Measurements from ENCODE around the gene G3BP2.
"Not testable (repeated sequence)": the region's sequence is repeated elsewhere in the genome, so short reads cannot be mapped to it uniquely, and the experiment has no call there.

The G3BP2 gene

GRCh38 chr4:75667636-75668035, 5.6 kb downstream of the G3BP2 start:
- not testable (repeated sequence) for H3K9ac ChIP-seq (ENCODE audit: low read length in 2 of 2); H3K27ac ChIP-seq (ENCODE audit: low read length); H3K9me3 ChIP-seq (ENCODE audit: control insufficient read depth in 2 of 2, low read length in 2 of 2); H3K4me1 ChIP-seq (ENCODE audit: control insufficient read depth, insufficient read depth, low read length); H3K36me3 ChIP-seq (ENCODE audit: control insufficient read depth in 2 of 2, insufficient read depth in 2 of 2, low read length in 2 of 2); H3K27me3 ChIP-seq (ENCODE audit: control insufficient read depth in 1 of 2, insufficient read depth in 2 of 2, low read length in 2 of 2); H3K4me3 ChIP-seq (ENCODE audit: low read length in 2 of 2)

GRCh38 chr4:75666299-75666698, 6.9 kb downstream of the G3BP2 start:
- Histone ChIP-seq H3K9ac (ENCODE audit: low read length in 2 of 2) (no peak overlapping the region), H3K36me3 (ENCODE audit: control insufficient read depth in 2 of 2, insufficient read depth in 2 of 2, low read length in 2 of 2) (no peaks in the 10 kb centered on the region), H3K4me1 (ENCODE audit: control insufficient read depth, insufficient read depth, low read length) (no peaks in the 10 kb centered on the region), H3K4me3 (ENCODE audit: low read length in 2 of 2) (no peak overlapping the region), H3K27me3 (ENCODE audit: control insufficient read depth in 1 of 2, insufficient read depth in 2 of 2, low read length in 2 of 2) (no peaks in the 10 kb centered on the region), H3K27ac (ENCODE audit: low read length) (no peak overlapping the region), H3K9me3 (ENCODE audit: control insufficient read depth in 2 of 2, low read length in 2 of 2) (no peaks in the 10 kb centered on the region)

- not testable (repeated sequence) for H3K4me3 ChIP-seq (ENCODE audit: low read length in 2 of 2); H3K27me3 ChIP-seq (ENCODE audit: control insufficient read depth in 1 of 2, insufficient read depth in 2 of 2, low read length in 2 of 2); H3K9me3 ChIP-seq (ENCODE audit: control insufficient read depth in 2 of 2, low read length in 2 of 2); H3K4me1 ChIP-seq (ENCODE audit: control insufficient read depth, insufficient read depth, low read length); H3K36me3 ChIP-seq (ENCODE audit: control insufficient read depth in 2 of 2, insufficient read depth in 2 of 2, low read length in 2 of 2); H3K9ac ChIP-seq (ENCODE audit: low read length in 2 of 2); H3K27ac ChIP-seq (ENCODE audit: low read length)
These were observed 8.6 kb downstream of the G3BP2 start for GRCh38 chr4:75664604-75665003.

GRCh38 chr4:75662626-75663025, 10.6 kb downstream of the G3BP2 start:
- H3K9me3 ChIP-seq (ENCODE audit: control insufficient read depth in 2 of 2, low read length in 2 of 2): no peaks in the 10 kb centered on the region

GRCh38 chr4:75660491-75660890, 12.7 kb downstream of the G3BP2 start:
- Histone ChIP-seq H3K9ac (ENCODE audit: low read length in 2 of 2) (no peak overlapping the region), H3K27me3 (ENCODE audit: control insufficient read depth in 1 of 2, insufficient read depth in 2 of 2, low read length in 2 of 2) (no peaks in the 10 kb centered on the region), H3K27ac (ENCODE audit: low read length) (no peak overlapping the region), H3K4me3 (ENCODE audit: low read length in 2 of 2) (no peak overlapping the region), H3K4me1 (ENCODE audit: control insufficient read depth, insufficient read depth, low read length) (no peaks in the 10 kb centered on the region), H3K9me3 (ENCODE audit: control insufficient read depth in 2 of 2, low read length in 2 of 2) (no peaks in the 10 kb centered on the region), H3K36me3 (ENCODE audit: control insufficient read depth in 2 of 2, insufficient read depth in 2 of 2, low read length in 2 of 2) (peaks cover 8 to 10% of the 10 kb centered on the region in 2 donors)

More at GRCh38 chr4:75662626-75663025, 10.6 kb downstream of the G3BP2 start:
- H3K4me3 ChIP-seq (ENCODE audit: low read length in 2 of 2): no peak overlapping the region
- H3K27ac ChIP-seq (ENCODE audit: low read length): no peak overlapping the region
- H3K4me1 ChIP-seq (ENCODE audit: control insufficient read depth, insufficient read depth, low read length): no peaks in the 10 kb centered on the region
- H3K9ac ChIP-seq (ENCODE audit: low read length in 2 of 2): no peak overlapping the region
- no peaks in the 10 kb centered on the region for H3K27me3 ChIP-seq (ENCODE audit: control insufficient read depth in 1 of 2, insufficient read depth in 2 of 2, low read length in 2 of 2)
- H3K36me3 ChIP-seq (ENCODE audit: control insufficient read depth in 2 of 2, insufficient read depth in 2 of 2, low read length in 2 of 2): peaks cover 4 to 5% of the 10 kb centered on the region in 2 donors

- Histone ChIP-seq H3K4me1 (ENCODE audit: control insufficient read depth, insufficient read depth, low read length) (no peaks in the 10 kb centered on the region), H3K9me3 (ENCODE audit: control insufficient read depth in 2 of 2, low read length in 2 of 2) (no peaks in the 10 kb centered on the region), H3K36me3 (ENCODE audit: control insufficient read depth in 2 of 2, insufficient read depth in 2 of 2, low read length in 2 of 2) (peaks cover 8 to 17% of the 10 kb centered on the region in 2 donors), H3K9ac (ENCODE audit: low read length in 2 of 2) (no peak overlapping the region), H3K27ac (ENCODE audit: low read length) (no peak overlapping the region), H3K4me3 (ENCODE audit: low read length in 2 of 2) (no peak overlapping the region), H3K27me3 (ENCODE audit: control insufficient read depth in 1 of 2, insufficient read depth in 2 of 2, low read length in 2 of 2) (no peaks in the 10 kb centered on the region)
These were observed 13.6 kb downstream of the G3BP2 start for GRCh38 chr4:75659512-75660031.

GRCh38 chr4:75658876-75659275, 14.3 kb downstream of the G3BP2 start:
- H3K4me1 ChIP-seq (ENCODE audit: control insufficient read depth, insufficient read depth, low read length): no peaks in the 10 kb centered on the region
- H3K36me3 ChIP-seq (ENCODE audit: control insufficient read depth in 2 of 2, insufficient read depth in 2 of 2, low read length in 2 of 2): peaks cover 12 to 20% of the 10 kb centered on the region in 2 donors
- H3K27me3 ChIP-seq (ENCODE audit: control insufficient read depth in 1 of 2, insufficient read depth in 2 of 2, low read length in 2 of 2): no peaks in the 10 kb centered on the region
- H3K9ac ChIP-seq (ENCODE audit: low read length in 2 of 2): no peak overlapping the region
- no peak overlapping the region for H3K4me3 ChIP-seq (ENCODE audit: low read length in 2 of 2)
- no peak overlapping the region for H3K27ac ChIP-seq (ENCODE audit: low read length)
- H3K9me3 ChIP-seq (ENCODE audit: control insufficient read depth in 2 of 2, low read length in 2 of 2): no peaks in the 10 kb centered on the region

- Histone ChIP-seq H3K4me3 (ENCODE audit: low read length in 2 of 2) (no peak overlapping the region), H3K4me1 (ENCODE audit: control insufficient read depth, insufficient read depth, low read length) (no peaks in the 10 kb centered on the region), H3K27ac (ENCODE audit: low read length) (no peak overlapping the region), H3K36me3 (ENCODE audit: control insufficient read depth in 2 of 2, insufficient read depth in 2 of 2, low read length in 2 of 2) (peaks cover 20 to 23% of the 10 kb centered on the region in 2 donors), H3K9ac (ENCODE audit: low read length in 2 of 2) (no peak overlapping the region), H3K9me3 (ENCODE audit: control insufficient read depth in 2 of 2, low read length in 2 of 2) (no peaks in the 10 kb centered on the region), H3K27me3 (ENCODE audit: control insufficient read depth in 1 of 2, insufficient read depth in 2 of 2, low read length in 2 of 2) (no peaks in the 10 kb centered on the region)
These were observed 17.6 kb downstream of the G3BP2 start for GRCh38 chr4:75655562-75655961.

- Histone ChIP-seq H3K4me1 (ENCODE audit: control insufficient read depth, insufficient read depth, low read length) (no peaks in the 10 kb centered on the region), H3K36me3 (ENCODE audit: control insufficient read depth in 2 of 2, insufficient read depth in 2 of 2, low read length in 2 of 2) (peaks cover 20 to 23% of the 10 kb centered on the region in 2 donors), H3K27me3 (ENCODE audit: control insufficient read depth in 1 of 2, insufficient read depth in 2 of 2, low read length in 2 of 2) (no peaks in the 10 kb centered on the region), H3K4me3 (ENCODE audit: low read length in 2 of 2) (no peak overlapping the region), H3K9ac (ENCODE audit: low read length in 2 of 2) (no peak overlapping the region), H3K27ac (ENCODE audit: low read length) (no peak overlapping the region), H3K9me3 (ENCODE audit: control insufficient read depth in 2 of 2, low read length in 2 of 2) (no peaks in the 10 kb centered on the region)
These were observed 18.3 kb downstream of the G3BP2 start for GRCh38 chr4:75654905-75655304.

- no peak overlapping the region for H3K27ac ChIP-seq (ENCODE audit: low read length)
- no peaks in the 10 kb centered on the region for H3K9me3 ChIP-seq (ENCODE audit: control insufficient read depth in 2 of 2, low read length in 2 of 2)
- peaks cover 20 to 23% of the 10 kb centered on the region in 2 donors for H3K36me3 ChIP-seq (ENCODE audit: control insufficient read depth in 2 of 2, insufficient read depth in 2 of 2, low read length in 2 of 2)
- no peak overlapping the region for H3K4me3 ChIP-seq (ENCODE audit: low read length in 2 of 2)
- H3K9ac ChIP-seq (ENCODE audit: low read length in 2 of 2): no peak overlapping the region
- no peaks in the 10 kb centered on the region for H3K27me3 ChIP-seq (ENCODE audit: control insufficient read depth in 1 of 2, insufficient read depth in 2 of 2, low read length in 2 of 2)
- no peaks in the 10 kb centered on the region for H3K4me1 ChIP-seq (ENCODE audit: control insufficient read depth, insufficient read depth, low read length)
These were observed 19.2 kb downstream of the G3BP2 start for GRCh38 chr4:75653845-75654503.

GRCh38 chr4:75644095-75644494, 29.1 kb downstream of the G3BP2 start:
- no peak overlapping the region for H3K9ac ChIP-seq (ENCODE audit: low read length in 2 of 2)
- no peaks in the 10 kb centered on the region for H3K9me3 ChIP-seq (ENCODE audit: control insufficient read depth in 2 of 2, low read length in 2 of 2)
- no peak overlapping the region for H3K4me3 ChIP-seq (ENCODE audit: low read length in 2 of 2)
- no peaks in the 10 kb centered on the region for H3K4me1 ChIP-seq (ENCODE audit: control insufficient read depth, insufficient read depth, low read length)
- H3K27ac ChIP-seq (ENCODE audit: low read length): no peak overlapping the region
- H3K27me3 ChIP-seq (ENCODE audit: control insufficient read depth in 1 of 2, insufficient read depth in 2 of 2, low read length in 2 of 2): no peaks in the 10 kb centered on the region
- peaks cover 33 to 37% of the 10 kb centered on the region in 2 donors for H3K36me3 ChIP-seq (ENCODE audit: control insufficient read depth in 2 of 2, insufficient read depth in 2 of 2, low read length in 2 of 2)
